ENCODE measurements around the gene KCNJ16.

The KCNJ16 gene

DNA sequence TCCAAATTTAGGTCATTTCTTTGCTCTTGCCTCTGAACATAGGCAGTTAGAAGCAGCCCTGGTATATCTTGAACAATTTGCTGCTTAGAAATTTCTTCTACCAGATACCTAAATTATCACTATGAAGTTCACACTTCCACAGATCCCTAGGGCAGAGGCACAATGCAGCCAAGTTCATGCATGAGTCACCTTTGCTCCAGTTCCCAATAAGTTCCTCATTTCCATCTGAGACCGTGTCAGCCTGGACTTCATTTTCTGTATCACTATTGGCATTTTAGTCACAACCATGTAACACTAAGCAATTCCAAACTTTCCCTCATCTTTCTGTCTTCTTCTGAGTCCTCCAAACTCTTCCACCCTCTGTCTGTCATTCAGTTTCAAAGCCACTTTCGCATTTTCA is 45.0 kb downstream of the KCNJ16 start:
- no peaks in the 10 kb centered on the region for H3K27me3 ChIP-seq (ENCODE audit: control insufficient read depth, insufficient read depth, low read length)
- no peaks in the 10 kb centered on the region for H3K9me3 ChIP-seq (ENCODE audit: control insufficient read depth, low read length)
- no peak overlapping the region for H3K4me3 ChIP-seq (ENCODE audit: low read length)
- H3K36me3 ChIP-seq (ENCODE audit: control insufficient read depth, insufficient read depth, low read length): no peaks in the 10 kb centered on the region
- H3K9ac ChIP-seq (ENCODE audit: low read length): no peak overlapping the region
- H3K4me1 ChIP-seq (ENCODE audit: control insufficient read depth, insufficient read depth, low read length): peaks cover 12% of the 10 kb centered on the region

DNA sequence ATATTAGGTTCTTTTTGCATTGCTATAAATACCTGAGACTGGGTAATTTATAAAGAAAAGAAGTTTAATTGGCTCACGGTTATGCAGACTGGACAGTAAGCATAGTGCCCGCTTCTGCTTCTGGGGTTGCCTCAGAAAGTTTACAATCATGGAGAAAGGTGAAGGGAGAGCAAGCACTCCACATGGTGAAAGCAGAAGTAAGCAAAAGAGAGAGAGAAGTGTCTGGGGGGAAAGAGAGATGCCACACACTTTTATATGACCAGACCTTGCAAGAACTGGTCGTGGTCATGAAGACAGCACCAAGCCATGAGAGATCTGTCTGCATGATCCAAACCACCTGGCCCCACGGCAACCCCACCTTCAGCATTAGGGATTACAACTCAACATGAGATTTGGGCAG is 45.4 kb downstream of the KCNJ16 start:
- no peaks in the 10 kb centered on the region for H3K27me3 ChIP-seq (ENCODE audit: control insufficient read depth, insufficient read depth, low read length)
- peaks cover 16% of the 10 kb centered on the region for H3K4me1 ChIP-seq (ENCODE audit: control insufficient read depth, insufficient read depth, low read length)
- H3K9ac ChIP-seq (ENCODE audit: low read length): no peak overlapping the region

DNA sequence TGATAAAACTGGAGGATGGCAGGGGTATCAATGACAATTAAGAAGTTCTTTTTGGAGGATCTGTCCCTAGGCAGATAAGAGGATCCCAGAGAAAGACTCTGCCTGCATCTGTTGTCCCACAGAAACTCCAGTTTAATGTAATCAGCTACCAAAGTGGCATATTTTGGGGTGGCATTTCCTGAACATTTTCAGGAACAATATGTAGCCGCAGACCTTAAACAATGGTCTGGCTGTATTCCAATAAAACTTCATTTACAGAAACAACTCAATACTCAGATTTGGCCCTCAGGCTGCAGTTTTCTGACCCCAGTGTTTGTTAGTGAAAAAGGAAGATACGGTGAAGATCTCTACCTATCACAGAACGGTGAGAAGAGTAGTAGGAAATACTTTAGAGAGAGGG is 46.1 kb downstream of the KCNJ16 start:
- Histone ChIP-seq H3K9ac (ENCODE audit: low read length) (no peak overlapping the region), H3K4me1 (ENCODE audit: control insufficient read depth, insufficient read depth, low read length) (peaks cover 16% of the 10 kb centered on the region), H3K4me3 (ENCODE audit: low read length) (no peak overlapping the region), H3K36me3 (ENCODE audit: control insufficient read depth, insufficient read depth, low read length) (no peaks in the 10 kb centered on the region), H3K27me3 (ENCODE audit: control insufficient read depth, insufficient read depth, low read length) (no peaks in the 10 kb centered on the region), H3K9me3 (ENCODE audit: control insufficient read depth, low read length) (no peaks in the 10 kb centered on the region)

More for the DNA sequence above, 45.4 kb downstream of the KCNJ16 start:
- Histone ChIP-seq H3K4me3 (ENCODE audit: low read length) (no peak overlapping the region), H3K36me3 (ENCODE audit: control insufficient read depth, insufficient read depth, low read length) (no peaks in the 10 kb centered on the region), H3K9me3 (ENCODE audit: control insufficient read depth, low read length) (no peaks in the 10 kb centered on the region)

DNA sequence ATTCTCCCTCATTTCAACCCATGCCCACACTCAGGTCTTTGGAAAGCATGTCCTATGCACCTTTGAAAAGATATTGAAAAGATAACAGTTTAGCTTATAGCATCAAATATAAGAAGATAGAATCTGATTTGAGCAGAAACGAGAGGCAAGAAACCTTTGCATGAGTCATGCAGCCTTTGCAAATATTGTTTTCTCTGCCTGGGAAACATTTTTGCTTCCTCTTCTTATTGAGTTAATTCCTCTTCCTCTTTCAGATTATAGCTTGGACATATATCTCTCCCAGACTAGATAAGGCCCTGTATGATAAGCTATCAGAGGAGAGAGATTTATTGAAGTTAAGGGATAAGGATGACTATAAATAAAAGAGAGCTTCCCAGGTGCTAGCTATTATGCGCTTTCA is 48.2 kb downstream of the KCNJ16 start:
- Histone ChIP-seq H3K9ac (ENCODE audit: low read length) (no peak overlapping the region), H3K4me1 (ENCODE audit: control insufficient read depth, insufficient read depth, low read length) (peaks cover 16% of the 10 kb centered on the region), H3K4me3 (ENCODE audit: low read length) (no peak overlapping the region), H3K27me3 (ENCODE audit: control insufficient read depth, insufficient read depth, low read length) (no peaks in the 10 kb centered on the region), H3K36me3 (ENCODE audit: control insufficient read depth, insufficient read depth, low read length) (no peaks in the 10 kb centered on the region), H3K9me3 (ENCODE audit: control insufficient read depth, low read length) (no peaks in the 10 kb centered on the region)

DNA sequence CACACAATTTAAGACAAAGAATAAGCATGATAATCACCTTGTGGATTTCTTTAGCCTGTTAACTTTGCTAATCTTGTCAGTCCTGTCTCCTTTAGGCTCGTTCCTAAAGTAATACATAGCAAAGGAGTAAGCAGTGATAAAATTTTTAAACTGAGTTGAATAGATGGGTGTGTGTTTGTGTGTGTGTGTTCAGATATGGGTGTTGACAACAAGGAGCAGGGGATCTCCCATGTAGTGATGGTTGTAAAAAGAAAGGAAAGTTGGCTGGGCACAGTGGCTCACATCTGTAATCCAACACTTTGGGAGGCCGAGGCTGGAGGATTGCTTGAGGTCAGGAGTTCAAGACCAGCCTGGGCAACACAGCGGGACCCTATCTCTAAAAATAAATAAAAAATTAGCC is 49.7 kb downstream of the KCNJ16 start:
- H3K36me3 ChIP-seq (ENCODE audit: control insufficient read depth, insufficient read depth, low read length): no peaks in the 10 kb centered on the region
- no peaks in the 10 kb centered on the region for H3K27me3 ChIP-seq (ENCODE audit: control insufficient read depth, insufficient read depth, low read length)
- no peak overlapping the region for H3K4me3 ChIP-seq (ENCODE audit: low read length)
- H3K4me1 ChIP-seq (ENCODE audit: control insufficient read depth, insufficient read depth, low read length): peaks cover 16% of the 10 kb centered on the region
- no peaks in the 10 kb centered on the region for H3K9me3 ChIP-seq (ENCODE audit: control insufficient read depth, low read length)
- no peak overlapping the region for H3K9ac ChIP-seq (ENCODE audit: low read length)

DNA sequence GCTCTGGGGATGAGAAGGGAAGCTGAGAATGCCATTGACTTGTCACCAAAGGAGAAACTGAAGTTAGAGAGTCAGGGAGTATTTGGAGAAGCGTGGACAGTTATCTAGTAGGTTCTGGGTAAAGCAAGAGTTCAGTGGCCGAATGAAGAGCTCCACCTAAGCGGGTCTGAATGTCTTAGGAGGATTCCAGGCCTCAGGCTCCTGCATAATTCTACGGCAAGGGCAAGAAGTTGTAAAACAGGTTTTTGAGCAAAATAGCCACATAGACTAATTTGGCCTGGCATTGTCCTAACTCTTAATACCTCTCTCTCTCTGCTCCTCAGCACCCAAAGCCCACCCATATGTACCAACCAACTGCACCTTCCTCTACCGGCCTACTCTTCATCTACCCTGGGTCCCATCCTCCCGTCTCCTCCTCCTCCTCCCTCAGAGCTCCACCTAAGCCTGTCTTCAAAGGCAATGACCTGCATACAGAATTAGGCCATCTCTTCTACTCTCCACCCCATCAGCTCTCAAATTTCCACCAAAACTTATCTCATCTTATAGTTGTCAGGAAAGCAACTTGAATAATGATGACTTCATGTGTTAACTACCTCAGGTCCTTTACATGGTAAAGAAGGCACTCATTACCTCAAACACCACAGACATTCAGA is 52.3 kb downstream of the KCNJ16 start:
- Histone ChIP-seq H3K4me3 (ENCODE audit: low read length) (no peak overlapping the region), H3K9ac (ENCODE audit: low read length) (no peak overlapping the region), H3K9me3 (ENCODE audit: control insufficient read depth, low read length) (no peaks in the 10 kb centered on the region), H3K27me3 (ENCODE audit: control insufficient read depth, insufficient read depth, low read length) (no peaks in the 10 kb centered on the region), H3K4me1 (ENCODE audit: control insufficient read depth, insufficient read depth, low read length) (peaks cover 16% of the 10 kb centered on the region), H3K36me3 (ENCODE audit: control insufficient read depth, insufficient read depth, low read length) (no peaks in the 10 kb centered on the region)

GRCh38 chr17:70128727-70129238 is 53.8 kb downstream of the KCNJ16 start:
- Histone ChIP-seq H3K9me3 (ENCODE audit: control insufficient read depth, low read length) (no peaks in the 10 kb centered on the region), H3K36me3 (ENCODE audit: control insufficient read depth, insufficient read depth, low read length) (no peaks in the 10 kb centered on the region), H3K27me3 (ENCODE audit: control insufficient read depth, insufficient read depth, low read length) (no peaks in the 10 kb centered on the region), H3K4me1 (ENCODE audit: control insufficient read depth, insufficient read depth, low read length) (peaks cover 13% of the 10 kb centered on the region), H3K9ac (ENCODE audit: low read length) (no peak overlapping the region), H3K4me3 (ENCODE audit: low read length) (no peak overlapping the region)

- Histone ChIP-seq H3K4me1 (ENCODE audit: control insufficient read depth, insufficient read depth, low read length) (peaks cover 4% of the 10 kb centered on the region), H3K4me3 (ENCODE audit: low read length) (no peak overlapping the region)
Measured at GRCh38 chr17:70130289-70130688, 55.3 kb downstream of the KCNJ16 start.

GRCh38 chr17:70132505-70132904 is 57.5 kb downstream of the KCNJ16 start:
- H3K4me1 ChIP-seq (ENCODE audit: control insufficient read depth, insufficient read depth, low read length): peaks cover 24% of the 10 kb centered on the region
- no peaks in the 10 kb centered on the region for H3K9me3 ChIP-seq (ENCODE audit: control insufficient read depth, low read length)
- no peak overlapping the region for H3K9ac ChIP-seq (ENCODE audit: low read length)
- no peaks in the 10 kb centered on the region for H3K27me3 ChIP-seq (ENCODE audit: control insufficient read depth, insufficient read depth, low read length)
- H3K4me3 ChIP-seq (ENCODE audit: low read length): no peak overlapping the region
- no peaks in the 10 kb centered on the region for H3K36me3 ChIP-seq (ENCODE audit: control insufficient read depth, insufficient read depth, low read length)

More at GRCh38 chr17:70130289-70130688, 55.3 kb downstream of the KCNJ16 start:
- no peaks in the 10 kb centered on the region for H3K9me3 ChIP-seq (ENCODE audit: control insufficient read depth, low read length)
- H3K36me3 ChIP-seq (ENCODE audit: control insufficient read depth, insufficient read depth, low read length): no peaks in the 10 kb centered on the region
- H3K9ac ChIP-seq (ENCODE audit: low read length): no peak overlapping the region
- no peaks in the 10 kb centered on the region for H3K27me3 ChIP-seq (ENCODE audit: control insufficient read depth, insufficient read depth, low read length)

DNA sequence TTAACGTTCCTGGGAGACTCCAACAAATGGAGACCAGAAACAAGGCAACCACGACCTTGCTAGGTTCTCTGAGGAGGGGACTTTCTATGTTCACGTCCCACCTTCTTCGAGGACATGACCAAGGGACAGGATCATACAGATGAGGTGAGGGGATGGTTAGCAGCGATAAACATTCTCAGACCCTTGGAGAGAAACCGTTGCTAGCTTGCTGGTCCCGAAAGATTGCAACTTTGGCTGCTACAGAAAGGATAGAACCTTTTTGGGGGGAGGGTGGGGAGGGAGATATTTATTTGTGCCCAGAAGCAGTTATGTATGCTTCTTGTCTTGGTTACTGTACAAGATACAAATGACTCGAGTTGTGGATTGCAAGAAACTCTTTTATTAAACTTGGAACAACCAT is 59.0 kb downstream of the KCNJ16 start:
- Histone ChIP-seq H3K4me3 (ENCODE audit: low read length) (no peak overlapping the region), H3K9me3 (ENCODE audit: control insufficient read depth, low read length) (no peaks in the 10 kb centered on the region), H3K27me3 (ENCODE audit: control insufficient read depth, insufficient read depth, low read length) (no peaks in the 10 kb centered on the region), H3K9ac (ENCODE audit: low read length) (no peak overlapping the region), H3K36me3 (ENCODE audit: control insufficient read depth, insufficient read depth, low read length) (no peaks in the 10 kb centered on the region), H3K4me1 (ENCODE audit: control insufficient read depth, insufficient read depth, low read length) (peaks cover 39% of the 10 kb centered on the region)

DNA sequence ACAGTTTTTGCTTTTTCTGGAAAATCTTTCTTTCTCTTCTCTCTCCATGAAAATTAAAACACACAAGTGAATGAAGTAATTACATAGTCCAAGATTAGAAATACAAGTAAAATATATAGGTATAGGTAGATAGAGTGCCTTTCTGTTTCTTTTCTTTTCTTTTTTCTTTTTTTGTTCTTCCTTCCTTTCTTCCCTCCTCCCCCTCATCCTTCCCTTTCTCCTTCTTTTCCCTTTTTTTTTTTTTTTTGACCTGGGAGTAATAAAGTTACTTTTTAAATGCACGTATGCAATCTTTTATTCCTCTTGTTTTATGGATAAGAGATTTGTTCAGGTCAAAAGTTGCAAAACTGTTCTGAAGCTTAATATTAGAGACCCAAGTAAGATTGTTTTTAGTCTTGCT is 59.8 kb downstream of the KCNJ16 start:
- H3K9ac ChIP-seq (ENCODE audit: low read length): no peak overlapping the region
- no peaks in the 10 kb centered on the region for H3K36me3 ChIP-seq (ENCODE audit: control insufficient read depth, insufficient read depth, low read length)
- no peaks in the 10 kb centered on the region for H3K9me3 ChIP-seq (ENCODE audit: control insufficient read depth, low read length)
- H3K27me3 ChIP-seq (ENCODE audit: control insufficient read depth, insufficient read depth, low read length): no peaks in the 10 kb centered on the region
- H3K4me1 ChIP-seq (ENCODE audit: control insufficient read depth, insufficient read depth, low read length): peaks cover 39% of the 10 kb centered on the region
- no peak overlapping the region for H3K4me3 ChIP-seq (ENCODE audit: low read length)

GRCh38 chr17:70136131-70136530 is 61.1 kb downstream of the KCNJ16 start:
- Histone ChIP-seq H3K9ac (ENCODE audit: low read length) (no peak overlapping the region), H3K36me3 (ENCODE audit: control insufficient read depth, insufficient read depth, low read length) (no peaks in the 10 kb centered on the region), H3K27me3 (ENCODE audit: control insufficient read depth, insufficient read depth, low read length) (no peaks in the 10 kb centered on the region), H3K4me3 (ENCODE audit: low read length) (no peak overlapping the region), H3K9me3 (ENCODE audit: control insufficient read depth, low read length) (no peaks in the 10 kb centered on the region), H3K4me1 (ENCODE audit: control insufficient read depth, insufficient read depth, low read length) (peaks cover 43% of the 10 kb centered on the region)

All from mucosa of stomach (tissue), 1 donor.